Stimulated activated naive B cell treated with anti-CD40 and anti-IgM and Interleukin-4, amounts not matched to agents 10 μg/mL and 1 μg/mL and 100 μg/mL, for 72 hours (primary cell): Measurements from ENCODE around the gene CIB4.

Experiments
- ATAC-seq, 2 donors: fragments of 150-1000 bp; cut with Tn5 transposase; replicated peaks; 2 replicates each; pipeline ENCODE4 v1.10.0; 2021; ENCODE audit warnings: moderate library complexity in 1 of 2
- DNase-seq: peaks from one replicate; pipeline ENCODE4 v3.0.0; 2021
- H3K27ac Mint-ChIP-seq: one replicate; pipeline ENCODE4 v1.8.0; 2022; ENCODE audit warnings: mild to moderate bottlenecking, mixed read lengths
- H3K27me3 Mint-ChIP-seq, 2 donors: one replicate each; pipeline ENCODE4 v1.8.0; 2022; ENCODE audit warnings: mixed read lengths in 2 of 2
- H3K36me3 Mint-ChIP-seq, 2 donors: one replicate each; pipeline ENCODE4 v1.8.0; 2022; ENCODE audit warnings: mixed read lengths in 2 of 2, mild to moderate bottlenecking in 1 of 2
- H3K4me1 Mint-ChIP-seq, 2 donors: one replicate each; pipeline ENCODE4 v1.8.0; 2022; ENCODE audit warnings: mixed read lengths in 2 of 2, mild to moderate bottlenecking in 1 of 2
- H3K4me3 Mint-ChIP-seq, 2 donors: one replicate each; pipeline ENCODE4 v1.8.0; 2022; ENCODE audit warnings: mild to moderate bottlenecking in 2 of 2, mixed read lengths in 2 of 2, moderate library complexity in 1 of 2
- H3K9me3 Mint-ChIP-seq, 2 donors: one replicate each; pipeline ENCODE4 v1.8.0; 2022; ENCODE audit warnings: mixed read lengths in 2 of 2, mild to moderate bottlenecking in 1 of 2

CIB4 gene

GRCh38 chr2:26607698-26608097 is 33.5 kb downstream of the CIB4 start:
- H3K9me3 Mint-ChIP-seq: peaks cover 0 to 4% of the 10 kb centered on the region in 2 donors
- ATAC-seq: no peak
- no peak overlapping the region for H3K4me3 Mint-ChIP-seq
- no peak for DNase-seq
- no peaks in the 10 kb centered on the region for H3K36me3 Mint-ChIP-seq
- no peak overlapping the region for H3K27ac Mint-ChIP-seq
- H3K27me3 Mint-ChIP-seq: peaks cover 5 to 6% of the 10 kb centered on the region in 2 donors
- H3K4me1 Mint-ChIP-seq: peaks cover 15 to 22% of the 10 kb centered on the region in 2 donors

- peaks cover 0 to 4% of the 10 kb centered on the region in 2 donors for H3K9me3 Mint-ChIP-seq
- DNase-seq: no peak
- ATAC-seq: no peak
- no peaks in the 10 kb centered on the region for H3K36me3 Mint-ChIP-seq
- peaks cover 5 to 6% of the 10 kb centered on the region in 2 donors for H3K27me3 Mint-ChIP-seq
- peaks cover 15 to 22% of the 10 kb centered on the region in 2 donors for H3K4me1 Mint-ChIP-seq
- H3K4me3 Mint-ChIP-seq: no peak overlapping the region
- no peak overlapping the region for H3K27ac Mint-ChIP-seq
Observed at GRCh38 chr2:26606847-26607190, 34.3 kb downstream of the CIB4 start.

GRCh38 chr2:26605999-26606846 is 34.9 kb downstream of the CIB4 start:
- Mint-ChIP-seq H3K36me3 (no peaks in the 10 kb centered on the region), H3K9me3 (peaks cover 0 to 4% of the 10 kb centered on the region in 2 donors), H3K27me3 (peaks cover 5 to 6% of the 10 kb centered on the region in 2 donors), H3K4me1 (peaks cover 15 to 22% of the 10 kb centered on the region in 2 donors), H3K4me3 (no peak overlapping the region), H3K27ac (no peak overlapping the region)
- DNase-seq: no peak
- no peak for ATAC-seq

- H3K4me3 Mint-ChIP-seq: no peak overlapping the region
- no peak overlapping the region for H3K27ac Mint-ChIP-seq
- DNase-seq: no peak
- no peaks in the 10 kb centered on the region for H3K36me3 Mint-ChIP-seq
- peaks cover 0 to 4% of the 10 kb centered on the region in 2 donors for H3K9me3 Mint-ChIP-seq
- peaks cover 15 to 20% of the 10 kb centered on the region in 2 donors for H3K4me1 Mint-ChIP-seq
- peak in 1 of 2 donors; percentile 45 for ATAC-seq
- peaks cover 5 to 6% of the 10 kb centered on the region in 2 donors for H3K27me3 Mint-ChIP-seq
Observed at GRCh38 chr2:26605195-26605998, 35.8 kb downstream of the CIB4 start.

GRCh38 chr2:26602575-26602974 is 38.6 kb downstream of the CIB4 start:
- H3K4me3 Mint-ChIP-seq: no peak overlapping the region
- ATAC-seq: no peak

GRCh38 chr2:26599387-26599786 is 41.8 kb downstream of the CIB4 start:
- H3K36me3 Mint-ChIP-seq: no peaks in the 10 kb centered on the region
- H3K9me3 Mint-ChIP-seq: peaks cover 0 to 4% of the 10 kb centered on the region in 2 donors
- H3K4me1 Mint-ChIP-seq: no peaks in the 10 kb centered on the region
- H3K27ac Mint-ChIP-seq: no peak overlapping the region
- H3K27me3 Mint-ChIP-seq: peaks cover 5 to 21% of the 10 kb centered on the region in 2 donors
- ATAC-seq (no peak), DNase-seq (no peak)
- H3K4me3 Mint-ChIP-seq: no peak overlapping the region

More at GRCh38 chr2:26602575-26602974, 38.6 kb downstream of the CIB4 start:
- Mint-ChIP-seq H3K27ac (no peak overlapping the region), H3K27me3 (peaks cover 5 to 10% of the 10 kb centered on the region in 2 donors), H3K36me3 (no peaks in the 10 kb centered on the region), H3K4me1 (no peaks in the 10 kb centered on the region), H3K9me3 (peaks cover 0 to 4% of the 10 kb centered on the region in 2 donors)
- no peak for DNase-seq

- H3K9me3 Mint-ChIP-seq: peaks cover 0 to 4% of the 10 kb centered on the region in 2 donors
- no peak overlapping the region for H3K4me3 Mint-ChIP-seq
- peaks cover 5 to 21% of the 10 kb centered on the region in 2 donors for H3K27me3 Mint-ChIP-seq
- no peaks in the 10 kb centered on the region for H3K4me1 Mint-ChIP-seq
- no peak for ATAC-seq
- H3K27ac Mint-ChIP-seq: no peak overlapping the region
- no peak for DNase-seq
- H3K36me3 Mint-ChIP-seq: no peaks in the 10 kb centered on the region
Observed at GRCh38 chr2:26598996-26599373, 42.2 kb downstream of the CIB4 start.

GRCh38 chr2:26598336-26598995 is 42.7 kb downstream of the CIB4 start:
- H3K27ac Mint-ChIP-seq: no peak overlapping the region
- no peak for ATAC-seq
- peaks cover 3 to 18% of the 10 kb centered on the region in 2 donors for H3K27me3 Mint-ChIP-seq
- H3K4me1 Mint-ChIP-seq: no peaks in the 10 kb centered on the region
- peaks cover 0 to 3% of the 10 kb centered on the region in 2 donors for H3K9me3 Mint-ChIP-seq
- H3K36me3 Mint-ChIP-seq: no peaks in the 10 kb centered on the region
- no peak for DNase-seq
- H3K4me3 Mint-ChIP-seq: no peak overlapping the region

GRCh38 chr2:26597197-26597596 is 44.0 kb downstream of the CIB4 start:
- Mint-ChIP-seq H3K9me3 (no peaks in the 10 kb centered on the region), H3K4me1 (no peaks in the 10 kb centered on the region), H3K27me3 (peaks cover 0 to 16% of the 10 kb centered on the region in 2 donors), H3K4me3 (no peak overlapping the region), H3K36me3 (no peaks in the 10 kb centered on the region), H3K27ac (no peak overlapping the region)
- ATAC-seq (no peak), DNase-seq (no peak)

- H3K4me3 Mint-ChIP-seq: no peak overlapping the region
- no peak overlapping the region for H3K27ac Mint-ChIP-seq
- DNase-seq (no peak), ATAC-seq (no peak)
- H3K36me3 Mint-ChIP-seq: no peaks in the 10 kb centered on the region
- peaks cover 0 to 2% of the 10 kb centered on the region in 2 donors for H3K4me1 Mint-ChIP-seq
- H3K9me3 Mint-ChIP-seq: no peaks in the 10 kb centered on the region
- peaks cover 0 to 16% of the 10 kb centered on the region in 2 donors for H3K27me3 Mint-ChIP-seq
Observed at GRCh38 chr2:26595146-26595545, 46.0 kb downstream of the CIB4 start.

- Mint-ChIP-seq H3K36me3 (no peaks in the 10 kb centered on the region), H3K4me1 (peaks cover 0 to 2% of the 10 kb centered on the region in 2 donors)
- ATAC-seq: peak; percentile 27 to 48
Observed at GRCh38 chr2:26591619-26592505, 49.3 kb downstream of the CIB4 start.

GRCh38 chr2:26590980-26591618 is 50.1 kb downstream of the CIB4 start:
- Mint-ChIP-seq H3K9me3 (peaks cover 4 to 7% of the 10 kb centered on the region in 2 donors), H3K4me3 (no peak overlapping the region), H3K4me1 (peaks cover 0 to 2% of the 10 kb centered on the region in 2 donors)

More at GRCh38 chr2:26591619-26592505, 49.3 kb downstream of the CIB4 start:
- Mint-ChIP-seq H3K27me3 (peaks cover 0 to 12% of the 10 kb centered on the region in 2 donors), H3K27ac (no peak overlapping the region), H3K9me3 (peaks cover 4 to 7% of the 10 kb centered on the region in 2 donors), H3K4me3 (no peak overlapping the region)
- DNase-seq: no peak

GRCh38 chr2:26590508-26590907 is 50.7 kb downstream of the CIB4 start:
- Mint-ChIP-seq H3K9me3 (peaks cover 4 to 7% of the 10 kb centered on the region in 2 donors), H3K27me3 (peaks cover 8 to 15% of the 10 kb centered on the region in 2 donors), H3K36me3 (no peaks in the 10 kb centered on the region), H3K27ac (no peak overlapping the region), H3K4me3 (no peak overlapping the region), H3K4me1 (peaks cover 0 to 2% of the 10 kb centered on the region in 2 donors)
- DNase-seq: no peak
- no peak for ATAC-seq

More at GRCh38 chr2:26590980-26591618, 50.1 kb downstream of the CIB4 start:
- H3K36me3 Mint-ChIP-seq: no peaks in the 10 kb centered on the region
- ATAC-seq: peak; percentile 44 to 61
- no peak for DNase-seq
- H3K27me3 Mint-ChIP-seq: peaks cover 2 to 13% of the 10 kb centered on the region in 2 donors
- H3K27ac Mint-ChIP-seq: no peak overlapping the region
